OCI-LY3 (cell line): ENCODE measurements around the gene SF3B6.

Experiments
- H2AFZ ChIP-seq: fragments of 200-600, 300-600 bp; shearing (Covaris generic); 2 replicates; pipeline ENCODE4 v1.6.0; 2014; ENCODE audit warnings: antibody characterized with exemption, low read depth, low read length
- H3K27ac ChIP-seq: fragments of 200-600, 300-600 bp; sonication (generic); 2 replicates; pipeline ENCODE4 v1.5.1; 2014; ENCODE audit warnings: mild to moderate bottlenecking, low read length, moderate library complexity, mixed read lengths
- H3K27me3 ChIP-seq: fragments of 200-600, 300-600 bp; sonication (generic); 2 replicates; pipeline ENCODE4 v1.6.1; 2014; ENCODE audit warnings: low read depth, low read length, mixed read lengths
- H3K36me3 ChIP-seq: fragments of 200-600, 300-600 bp; sonication (generic); replicated peaks from 2 replicates; pipeline ENCODE3; 2014; ENCODE audit warnings: low read depth, low read length, mixed read lengths
- H3K4me1 ChIP-seq: fragments of 300-600, 200-600 bp; sonication (generic); 2 replicates; pipeline ENCODE4 v1.6.1; 2014; ENCODE audit warnings: low read length, mixed read lengths
- H3K4me2 ChIP-seq: fragments of 200-600, 300-600 bp; sonication (generic); 2 replicates; pipeline ENCODE4 v1.6.1; 2014; ENCODE audit warnings: low read length, mixed read lengths
- H3K4me3 ChIP-seq: fragments of 300-600, 200-600 bp; sonication (generic); 2 replicates; pipeline ENCODE4 v1.5.1; 2014; ENCODE audit warnings: antibody characterized with exemption, mild to moderate bottlenecking, low read length, moderate library complexity
- H3K79me2 ChIP-seq: fragments of 300-600, 200-600 bp; shearing (Covaris generic); 2 replicates; pipeline ENCODE4 v1.6.1; 2014; ENCODE audit warnings: mild to moderate bottlenecking, low read length, mixed read lengths
- H3K9ac ChIP-seq: fragments of 300-600, 200-600 bp; shearing (Covaris generic); 2 replicates; pipeline ENCODE4 v1.6.0; 2014; ENCODE audit warnings: mild to moderate bottlenecking, low read length, moderate library complexity
- H3K9me3 ChIP-seq: fragments of 200-600, 300-600 bp; shearing (Covaris generic); 2 replicates; pipeline ENCODE4 v1.6.1; 2014; ENCODE audit warnings: low read length, mixed read lengths; ENCODE audit not compliant: insufficient read depth
- H4K20me1 ChIP-seq: fragments of 200-600, 300-600 bp; sonication (generic); 2 replicates; pipeline ENCODE4 v1.6.1; 2016; ENCODE audit warnings: low read length, mixed read lengths; ENCODE audit not compliant: insufficient read depth
- CTCF ChIP-seq: fragments of 200-600, 300-600 bp; sonication (generic); IDR thresholded peaks from 2 replicates; pipeline ENCODE4 v1.5.1; 2014; ENCODE audit warnings: antibody characterized with exemption, low read length, low read depth
- EZH2phosphoT487 ChIP-seq: fragments of 200-600 bp; shearing (Covaris generic); IDR thresholded peaks from 2 replicates; pipeline ENCODE4 v1.6.1; 2018; ENCODE audit warnings: antibody characterized with exemption, mixed run types, low read depth

Gene SF3B6

DNA sequence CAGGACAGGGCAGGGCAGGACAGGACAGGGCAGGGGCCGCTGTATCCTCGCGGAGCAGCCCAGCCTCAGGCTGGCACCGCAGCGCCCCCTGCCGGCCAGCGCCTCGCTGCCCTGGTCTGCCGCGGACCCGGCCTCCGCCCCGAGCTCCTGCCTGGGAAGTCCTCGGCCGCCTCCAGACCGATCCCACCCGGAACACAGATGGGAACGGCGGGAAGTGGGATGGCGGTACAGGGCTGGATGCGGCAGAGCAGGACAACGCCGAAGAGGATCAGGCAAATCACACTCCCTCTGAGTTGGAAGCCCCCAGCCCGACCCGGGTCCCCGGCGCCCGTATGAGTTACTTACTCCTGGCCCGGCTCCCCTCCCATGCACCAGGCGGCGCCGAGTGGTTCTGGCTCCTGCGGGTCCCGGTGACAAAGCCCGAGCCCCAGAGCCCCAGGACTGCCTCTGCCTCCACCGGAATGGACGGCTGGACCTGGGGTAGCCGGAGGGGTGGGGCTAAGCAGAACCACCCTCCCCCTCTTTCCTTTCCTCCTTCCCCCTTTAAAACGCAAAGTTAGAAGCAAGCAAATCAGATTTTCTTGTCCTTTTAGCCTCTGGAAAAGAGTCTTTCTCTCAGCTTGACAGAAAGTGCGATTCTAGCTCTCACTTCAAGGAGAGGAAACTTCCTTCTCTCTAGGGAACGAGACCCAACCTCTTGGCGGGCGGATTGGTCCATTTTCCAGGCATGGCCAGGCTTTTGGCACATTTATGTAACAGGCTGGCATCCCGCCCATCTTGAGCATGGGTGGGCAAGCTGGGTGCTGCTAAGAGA lies 8.5 kb upstream of the SF3B6 start, which contains the start of gene TP53I3:
Gene TP53I3, minus strand, starts transcription at position 449 of the 814 bp plus-strand sequence. CDS start 508 bp downstream, outside the sequence.
- H3K4me2 ChIP-seq: peak within 1 kb of the TSS; percentile 100
- H4K20me1 ChIP-seq: no peaks in the 10 kb centered on the region
- H2AFZ ChIP-seq: peak within 1 kb of the TSS; percentile 99
- H3K4me3 ChIP-seq: peak within 1 kb of the TSS; percentile 87
- no peaks in the 10 kb centered on the region for H3K27me3 ChIP-seq
- H3K27ac ChIP-seq: peak within 1 kb of the TSS; percentile 83
- H3K79me2 ChIP-seq: no peaks in the 10 kb centered on the region
- H3K9me3 ChIP-seq: no peaks in the 10 kb centered on the region
- peak within 1 kb of the TSS; percentile 87 for H3K9ac ChIP-seq
- H3K4me1 ChIP-seq: peaks cover 14% of the 10 kb centered on the region
- TF ChIP-seq CTCF (peak; percentile 83), EZH2phosphoT487 (no peak)
- H3K36me3 ChIP-seq: no peaks in the 10 kb centered on the region

- Histone ChIP-seq H3K4me2 (peak overlapping the region; percentile 100), H3K9me3 (no peaks in the 10 kb centered on the region), H3K27me3 (no peaks in the 10 kb centered on the region), H3K4me3 (peak overlapping the region; percentile 87), H3K4me1 (peaks cover 14% of the 10 kb centered on the region), H3K36me3 (no peaks in the 10 kb centered on the region), H4K20me1 (no peaks in the 10 kb centered on the region), H2AFZ (peak overlapping the region; percentile 90), H3K9ac (peak overlapping the region; percentile 87), H3K27ac (peak overlapping the region; percentile 83), H3K79me2 (no peaks in the 10 kb centered on the region)
- TF ChIP-seq CTCF (no peak), EZH2phosphoT487 (no peak)
Observed at GRCh38 chr2:24083567-24084385, 7.7 kb upstream of the SF3B6 start.

GRCh38 chr2:24082787-24083566 lies 6.9 kb upstream of the SF3B6 start:
- H3K36me3 ChIP-seq: no peaks in the 10 kb centered on the region
- no peaks in the 10 kb centered on the region for H3K79me2 ChIP-seq
- no peaks in the 10 kb centered on the region for H3K9me3 ChIP-seq
- peak overlapping the region; percentile 90 for H2AFZ ChIP-seq
- TF ChIP-seq EZH2phosphoT487: no peak
- no peak for TF ChIP-seq CTCF
- no peaks in the 10 kb centered on the region for H4K20me1 ChIP-seq
- peak overlapping the region; percentile 100 for H3K4me2 ChIP-seq
- peak overlapping the region; percentile 87 for H3K9ac ChIP-seq
- peaks cover 14% of the 10 kb centered on the region for H3K4me1 ChIP-seq
- H3K4me3 ChIP-seq: peak overlapping the region; percentile 87
- peak overlapping the region; percentile 83 for H3K27ac ChIP-seq
- H3K27me3 ChIP-seq: no peaks in the 10 kb centered on the region
